ENCODE data around the gene TMEM120B. TPM values are rescaled to one million over a fixed set of nuclear protein-coding genes. Genes with fewer than 3 reads are reported as not detected.
A peak's percentile ranks its signal among the peaks of the same experiment; 100 is the strongest.

The TMEM120B gene
- total RNA-seq, 4 donors from 2014 or later, result 5.9 to 11.2 (median 6.4) TPM

GRCh38 chr12:121719926-121720414 lies 7.4 kb downstream of the TMEM120B start:
- H3K4me3 ChIP-seq, result no peak overlapping the region
- H3K27me3 ChIP-seq, result no peaks in the 10 kb centered on the region
- TF ChIP-seq CTCF (IDR thresholded peaks at IDR 0.05 in 4 of 5, conservative IDR thresholded peaks at IDR 0.05 in 1 of 5), result no peak
- ATAC-seq (peak in 1 of 2 donors; percentile 16), DNase-seq (no peak)
- peaks cover 24 to 33% of the 10 kb centered on the region in 2 donors for H3K4me1 ChIP-seq
- intact Hi-C loops (cut with DNase I; ENCODE audit: low total_unique reads), result loop anchor here (10.0 kb wide), 1 partner anchor 355 kb away; the partner anchor contains the start of gene MLXIP
- peaks cover 0 to 4% of the 10 kb centered on the region in 2 donors for H3K36me3 ChIP-seq
- in situ Hi-C loops (cut with MboI; ENCODE audit: low sequenced_read_pairs in 4 of 4), result no loop called here
- peak overlapping the region; percentile 93 to 100 (median 99) for H3K27ac ChIP-seq
- H3K9me3 ChIP-seq, result no peaks in the 10 kb centered on the region

GRCh38 chr12:121720762-121721161 lies 8.2 kb downstream of the TMEM120B start:
- no peak for DNase-seq
- Histone ChIP-seq H3K27me3 (no peaks in the 10 kb centered on the region), H3K4me1 (peaks cover 16 to 29% of the 10 kb centered on the region in 2 donors), H3K9me3 (no peaks in the 10 kb centered on the region), H3K36me3 (peaks cover 0 to 6% of the 10 kb centered on the region in 2 donors), H3K27ac (peak overlapping the region; percentile 93 to 100 (median 99)), H3K4me3 (no peak overlapping the region)
- ATAC-seq, result no peak
- intact Hi-C loops (cut with DNase I; ENCODE audit: low total_unique reads) (no loop called here), in situ Hi-C loops (cut with MboI; ENCODE audit: low sequenced_read_pairs in 4 of 4) (no loop called here)
- TF ChIP-seq POLR2A (IDR thresholded peaks at IDR 0.05) (no peak), CTCF (IDR thresholded peaks at IDR 0.05 in 4 of 5, conservative IDR thresholded peaks at IDR 0.05 in 1 of 5) (no peak)

- H3K36me3 ChIP-seq, result peaks cover 0 to 6% of the 10 kb centered on the region in 2 donors
- H3K27ac ChIP-seq, result no peak overlapping the region
- no peak for DNase-seq
- no peak for ATAC-seq
- TF ChIP-seq CTCF (IDR thresholded peaks at IDR 0.05 in 4 of 5, conservative IDR thresholded peaks at IDR 0.05 in 1 of 5), result no peak
- no peak for TF ChIP-seq POLR2A (IDR thresholded peaks at IDR 0.05)
- H3K4me3 ChIP-seq, result no peak overlapping the region
- intact Hi-C loops (cut with DNase I; ENCODE audit: low total_unique reads) (no loop called here), in situ Hi-C loops (cut with MboI; ENCODE audit: low sequenced_read_pairs in 4 of 4) (no loop called here)
- no peaks in the 10 kb centered on the region for H3K27me3 ChIP-seq
- peaks cover 0 to 12% of the 10 kb centered on the region in 2 donors for H3K4me1 ChIP-seq
- no peaks in the 10 kb centered on the region for H3K9me3 ChIP-seq
Observed at GRCh38 chr12:121722511-121722910, 10.0 kb downstream of the TMEM120B start.

GRCh38 chr12:121723200-121723599 lies 10.6 kb downstream of the TMEM120B start:
- in situ Hi-C loops (cut with MboI; ENCODE audit: low sequenced_read_pairs in 4 of 4), result no loop called here
- TF ChIP-seq CTCF (IDR thresholded peaks at IDR 0.05 in 4 of 5, conservative IDR thresholded peaks at IDR 0.05 in 1 of 5) (no peak), POLR2A (IDR thresholded peaks at IDR 0.05) (no peak)

GRCh38 chr12:121724925-121725324 lies 12.4 kb downstream of the TMEM120B start:
- no peaks in the 10 kb centered on the region for H3K4me1 ChIP-seq
- DNase-seq (no peak), ATAC-seq (no peak)
- H3K36me3 ChIP-seq, result peaks cover 0 to 6% of the 10 kb centered on the region in 2 donors
- H3K9me3 ChIP-seq, result no peaks in the 10 kb centered on the region
- in situ Hi-C loops (cut with MboI; ENCODE audit: low sequenced_read_pairs in 4 of 4) (no loop called here), intact Hi-C loops (cut with DNase I; ENCODE audit: low total_unique reads) (no loop called here)
- H3K27ac ChIP-seq, result no peak overlapping the region
- H3K27me3 ChIP-seq, result no peaks in the 10 kb centered on the region
- H3K4me3 ChIP-seq, result no peak overlapping the region
- TF ChIP-seq POLR2A (IDR thresholded peaks at IDR 0.05) (no peak), CTCF (IDR thresholded peaks at IDR 0.05 in 4 of 5, conservative IDR thresholded peaks at IDR 0.05 in 1 of 5) (no peak)

More at GRCh38 chr12:121723200-121723599, 10.6 kb downstream of the TMEM120B start:
- no peak for ATAC-seq
- Histone ChIP-seq H3K4me1 (peaks cover 0 to 5% of the 10 kb centered on the region in 2 donors), H3K27me3 (no peaks in the 10 kb centered on the region), H3K4me3 (no peak overlapping the region), H3K36me3 (peaks cover 0 to 6% of the 10 kb centered on the region in 2 donors), H3K9me3 (no peaks in the 10 kb centered on the region), H3K27ac (no peak overlapping the region)
- intact Hi-C loops (cut with DNase I; ENCODE audit: low total_unique reads), result no loop called here
- no peak for DNase-seq

All from gastrocnemius medialis (tissue), 4 donors.